Liver (tissue), 3 donors: ENCODE measurements around the gene TMEM163.

ENCODE experiments used
- ATF3 ChIP-seq: IDR thresholded peaks from 2 replicates; pipeline ENCODE4 v1.6.1; 2016; ENCODE audit warnings: antibody characterized with exemption
- CTCF ChIP-seq: fragments of 150-350 bp; IDR thresholded peaks from 2 replicates; pipeline ENCODE4 v1.5.1; 2017; ENCODE audit warnings: improper control_type of control experiment, low read depth, low read length; ENCODE audit not compliant: missing input control
- GABPA ChIP-seq, 2 donors: IDR thresholded peaks in 1 of 2; conservative IDR thresholded peaks in 1 of 2; 2 replicates each; pipeline ENCODE4 v1.6.1; 2016; ENCODE audit warnings: antibody characterized with exemption in 2 of 2, mild to moderate bottlenecking in 1 of 2, moderate library complexity in 1 of 2
- HNF4A ChIP-seq, 2 donors: conservative IDR thresholded peaks; 2 replicates each; pipeline ENCODE4 v1.6.1; 2016; ENCODE audit warnings: antibody characterized with exemption in 2 of 2, mild to moderate bottlenecking in 2 of 2
- JUND ChIP-seq, 2 donors: IDR thresholded peaks; 2 replicates each; pipeline ENCODE4 v1.6.1; 2016; ENCODE audit warnings: antibody characterized with exemption in 2 of 2
- MAX ChIP-seq: IDR thresholded peaks from 2 replicates; pipeline ENCODE4 v1.6.1; 2016; ENCODE audit warnings: antibody characterized with exemption
- RAD21 ChIP-seq, 2 donors: IDR thresholded peaks; 2 replicates each; pipeline ENCODE4 v1.6.1; 2016; ENCODE audit warnings: antibody characterized with exemption in 2 of 2, mild to moderate bottlenecking in 2 of 2
- REST ChIP-seq: IDR thresholded peaks from 2 replicates; pipeline ENCODE4 v1.6.1; 2016; ENCODE audit warnings: antibody characterized with exemption, mild to moderate bottlenecking
- SP1 ChIP-seq: IDR thresholded peaks from 2 replicates; pipeline ENCODE4 v1.6.1; 2018; ENCODE audit warnings: antibody characterized with exemption, mild to moderate bottlenecking
- TAF1 ChIP-seq: conservative IDR thresholded peaks from 2 replicates; pipeline ENCODE4 v1.6.1; 2016; ENCODE audit warnings: antibody characterized with exemption, mild to moderate bottlenecking
- YY1 ChIP-seq: IDR thresholded peaks from 2 replicates; pipeline ENCODE4 v1.6.1; 2016; ENCODE audit warnings: antibody characterized with exemption, mild to moderate bottlenecking
- ZBTB33 ChIP-seq: IDR thresholded peaks from 2 replicates; pipeline ENCODE4 v1.6.1; 2016; ENCODE audit warnings: antibody characterized with exemption
- donor health status: healthy.
- donor health status: healthy.

- TF ChIP-seq SP1 (no peak), CTCF (no peak), REST (no peak), GABPA (IDR thresholded peaks at IDR 0.05 in 1 of 2, conservative IDR thresholded peaks at IDR 0.05 in 1 of 2) (no peak), ZBTB33 (no peak), MAX (no peak), YY1 (no peak), RAD21 (IDR thresholded peaks at IDR 0.05) (no peak), JUND (IDR thresholded peaks at IDR 0.05) (no peak), ATF3 (no peak), TAF1 (no peak), HNF4A (conservative IDR thresholded peaks at IDR 0.05) (no peak)
These were observed 50.0 kb downstream of the TMEM163 start for GRCh38 chr2:134668821-134669220.
